HG02943 (cell line): ENCODE measurements around the gene SYNJ2.

Source experiments
- ATAC-seq: cut with Tn5 transposase; IDR thresholded peaks from one replicate; pipeline ENCODE4 v1.9.1; 2021; ENCODE audit warnings: mild to moderate bottlenecking, low read depth, moderate library complexity; ENCODE audit not compliant: unreplicated experiment

The SYNJ2 gene

GRCh38 chr6:157980288-157981131, 1.2 kb upstream of the SYNJ2 start:
- ATAC-seq = peak; percentile 16

GRCh38 chr6:157981132-157981394, 600 bp upstream of the SYNJ2 start:
- no peak for ATAC-seq

- ATAC-seq = peak; percentile 19
These were observed 469 bp downstream of the SYNJ2 start for GRCh38 chr6:157982102-157982562.

- no peak for ATAC-seq
These were observed 1.1 kb downstream of the SYNJ2 start for GRCh38 chr6:157982563-157983405.

- ATAC-seq = no peak
These were observed 1.9 kb downstream of the SYNJ2 start for GRCh38 chr6:157983406-157984119.

GRCh38 chr6:157984128-157984527, 2.5 kb downstream of the SYNJ2 start:
- ATAC-seq = no peak

GRCh38 chr6:157984686-157985225, 3.1 kb downstream of the SYNJ2 start:
- ATAC-seq = no peak

GRCh38 chr6:157985378-157986155, 3.9 kb downstream of the SYNJ2 start:
- ATAC-seq = no peak

GRCh38 chr6:157987788-157988699, 6.4 kb downstream of the SYNJ2 start:
- ATAC-seq = no peak

- ATAC-seq = no peak
These were observed 7.0 kb downstream of the SYNJ2 start for GRCh38 chr6:157988700-157989063.

GRCh38 chr6:157989541-157990289, 8.1 kb downstream of the SYNJ2 start:
- no peak for ATAC-seq

- ATAC-seq = no peak
These were observed 8.8 kb downstream of the SYNJ2 start for GRCh38 chr6:157990321-157991066.

- no peak for ATAC-seq
These were observed 9.4 kb downstream of the SYNJ2 start for GRCh38 chr6:157991067-157991432.

GRCh38 chr6:157993076-157993475, 11.4 kb downstream of the SYNJ2 start:
- no peak for ATAC-seq

- ATAC-seq = no peak
These were observed 12.6 kb downstream of the SYNJ2 start for GRCh38 chr6:157994125-157994795.

GRCh38 chr6:157995458-157995857, 13.8 kb downstream of the SYNJ2 start:
- ATAC-seq = no peak

GRCh38 chr6:157996201-157996712, 14.6 kb downstream of the SYNJ2 start:
- no peak for ATAC-seq
